Gastrocnemius medialis (tissue), 4 donors: ENCODE measurements around the gene GAS7. TPM values are rescaled to one million over a fixed set of nuclear protein-coding genes. Genes with fewer than 3 reads are reported as not detected.

ENCODE experiments used
- ATAC-seq, 2 donors: fragments of 150-250 bp; one replicate each; pipeline ENCODE4 v1.9.1; 2016
- DNase-seq, 2 donors: peaks; one replicate each; pipeline ENCODE4 v3.0.0-alpha.2; 2019
- H3K27ac ChIP-seq, 4 donors: fragments of 200-600 bp; sonication (generic); 1 replicate in 1 of 4; 2 replicates in 3 of 4; pipeline ENCODE4 v1.5.1; 2016 to 2018; ENCODE audit warnings: mild to moderate bottlenecking in 2 of 4, moderate library complexity in 1 of 4
- H3K27me3 ChIP-seq, 3 donors: fragments of 200-600 bp; sonication (generic) in 2 of 3; 1 replicate in 1 of 3; 2 replicates in 2 of 3; pipeline versions ENCODE4 v1.5.1 to v1.6.0; 2016 to 2019; ENCODE audit warnings: mild to moderate bottlenecking in 1 of 3, moderate library complexity in 1 of 3
- H3K36me3 ChIP-seq, 2 donors: fragments of 200-600 bp; sonication (generic) in 1 of 2; one replicate each; pipeline ENCODE4 v1.5.1; 2017 to 2018
- H3K4me1 ChIP-seq, 2 donors: fragments of 200-600 bp; sonication (generic) in 1 of 2; one replicate each; pipeline ENCODE4 v1.5.1; 2016 to 2017; ENCODE audit warnings: mild to moderate bottlenecking in 2 of 2
- H3K4me3 ChIP-seq, 4 donors: fragments of 200-600 bp; sonication (generic) in 3 of 4; 1 replicate in 1 of 4; 2 replicates in 3 of 4; pipeline ENCODE4 v1.5.1; 2016 to 2019; ENCODE audit warnings: mild to moderate bottlenecking in 2 of 4
- H3K9me3 ChIP-seq, 3 donors: fragments of 200-600 bp; sonication (generic) in 2 of 3; 1 replicate in 1 of 3; 2 replicates in 2 of 3; pipeline ENCODE4 v1.5.1; 2016 to 2019
- CTCF ChIP-seq, 5 experiments: fragments of 450-650 bp in 3 of 5; fragments of 200-600 bp in 2 of 5; sonication (generic) in 2 of 5; IDR thresholded peaks in 4 of 5; conservative IDR thresholded peaks in 1 of 5; 1 replicate in 4 of 5; 2 replicates in 1 of 5; pipeline ENCODE4 v1.5.1; 2016 to 2019; ENCODE audit warnings: antibody characterized with exemption in 5 of 5, mild to moderate bottlenecking in 3 of 5, moderate library complexity in 3 of 5
- POLR2A ChIP-seq, 2 donors: fragments of 450-650 bp; IDR thresholded peaks; one replicate each; pipeline ENCODE4 v1.6.1; 2017; ENCODE audit warnings: antibody characterized with exemption in 2 of 2, mild to moderate bottlenecking in 2 of 2, moderate library complexity in 2 of 2
- in situ Hi-C, 4 donors: fragments of 200-750 bp; cut with MboI; loops; one replicate each; pipeline versions ENCODE4 v1.15.0 to v1.8.0; 2017; ENCODE audit warnings: low sequenced_read_pairs in 4 of 4
- intact Hi-C: fragments of 100-400 bp; cut with DNase I; formaldehyde crosslinking; loops from one replicate; pipeline ENCODE4 v1.15.1; 2023; ENCODE audit warnings: low total_unique reads
- total RNA-seq, 4 donors: library from RNA; depleted of rRNA; stranded (reverse); fragments of >200 nt; gene quantifications; one replicate each; pipeline versions ENCODE4 v1.1.0 to v1.2.3, GENCODE V29; 2016

GAS7 gene
- total RNA-seq, 4 donors from 2014 or later, result 5.8 to 7.1 (median 6.1) TPM

DNA sequence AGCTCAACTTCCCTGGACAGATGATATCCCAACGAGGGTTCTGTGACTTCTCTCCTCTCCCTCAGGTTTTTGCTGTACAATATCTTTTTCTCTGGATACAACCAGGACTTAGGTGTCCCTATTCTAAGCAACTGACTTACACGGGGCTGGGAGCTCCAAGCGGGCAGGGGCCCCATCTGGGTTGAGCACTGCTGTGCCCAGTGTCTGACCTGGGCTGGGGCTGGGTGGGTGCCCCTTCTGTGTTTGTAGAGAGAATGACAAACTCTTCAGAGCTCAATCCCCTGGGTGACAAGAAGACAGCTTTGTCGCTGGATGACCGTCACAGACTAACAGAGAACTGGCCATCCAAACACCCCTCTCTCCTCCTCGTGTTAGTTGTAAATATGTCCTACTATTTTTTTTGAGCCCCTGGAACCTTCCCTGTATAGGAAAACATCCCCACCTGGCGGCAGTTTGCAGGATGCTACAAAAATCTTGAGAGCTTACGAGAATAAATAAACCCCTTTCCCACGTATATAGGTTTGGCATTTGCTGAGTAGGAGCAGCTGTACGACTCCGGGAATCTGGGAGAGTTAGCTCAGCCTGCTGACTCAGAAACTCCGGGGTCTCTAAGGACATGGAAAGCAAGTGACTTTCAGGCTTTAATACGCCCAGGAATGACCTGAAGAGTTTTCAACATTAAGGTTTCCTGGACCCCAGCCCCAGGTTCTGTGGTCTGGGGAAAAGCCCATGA is 269.6 kb downstream of the GAS7 start:
- H3K36me3 ChIP-seq, result no peaks in the 10 kb centered on the region
- intact Hi-C loops (loop anchor here (2.0 kb wide), 1 partner anchor 54 kb away; no protein-coding TSS in a partner anchor), in situ Hi-C loops (loop anchor here in 1 of 4 donors (10.0 kb wide), 1 partner anchor 296 kb away; no protein-coding TSS in a partner anchor)
- peak overlapping the region in 3 of 4 donors; percentile 13 to 47 (median 28) for H3K27ac ChIP-seq
- TF ChIP-seq POLR2A (IDR thresholded peaks at IDR 0.05) (no peak), CTCF (IDR thresholded peaks at IDR 0.05 in 4 of 5, conservative IDR thresholded peaks at IDR 0.05 in 1 of 5) (peak in 2 of 5 experiments; percentile 26 to 34)
- peaks cover 0 to 6% (median 6%) of the 10 kb centered on the region in 3 donors for H3K27me3 ChIP-seq
- no peak for DNase-seq
- no peaks in the 10 kb centered on the region for H3K9me3 ChIP-seq
- ATAC-seq, result peak; percentile 39 to 46
- H3K4me1 ChIP-seq, result no peaks in the 10 kb centered on the region
- H3K4me3 ChIP-seq, result no peak overlapping the region

- Histone ChIP-seq H3K4me3 (no peak overlapping the region), H3K27me3 (peaks cover 0 to 3% (median 0%) of the 10 kb centered on the region in 3 donors), H3K4me1 (no peaks in the 10 kb centered on the region), H3K36me3 (no peaks in the 10 kb centered on the region), H3K27ac (no peak overlapping the region), H3K9me3 (no peaks in the 10 kb centered on the region)
- DNase-seq (no peak), ATAC-seq (no peak)
- intact Hi-C loops (no loop called here), in situ Hi-C loops (loop anchor here in 1 of 4 donors (10.0 kb wide), 1 partner anchor 299 kb away; no protein-coding TSS in a partner anchor)
- TF ChIP-seq POLR2A (IDR thresholded peaks at IDR 0.05), result no peak
- no peak for TF ChIP-seq CTCF (IDR thresholded peaks at IDR 0.05 in 4 of 5, conservative IDR thresholded peaks at IDR 0.05 in 1 of 5)
Observed at GRCh38 chr17:9926150-9926804, 272.1 kb downstream of the GAS7 start.

DNA sequence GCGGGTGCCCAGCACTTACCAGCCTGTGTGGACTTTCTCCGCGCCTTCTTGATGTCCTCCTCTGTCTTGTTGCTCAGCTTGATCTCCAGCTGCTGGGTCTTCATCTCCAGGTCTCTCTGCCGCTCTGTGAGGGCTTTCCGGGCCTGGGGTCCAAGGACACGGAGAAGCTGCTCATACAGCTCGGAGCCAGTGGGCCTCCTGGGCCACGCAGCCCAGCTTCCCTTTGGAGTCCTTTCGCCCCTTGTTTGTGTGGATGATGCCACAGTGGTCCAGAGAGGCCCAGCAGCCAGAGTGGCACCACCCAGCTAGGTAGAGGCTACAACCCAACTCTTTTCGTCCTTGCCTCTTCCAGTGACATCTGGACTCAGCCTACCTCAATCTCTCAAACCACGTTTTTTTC is 272.9 kb downstream of the GAS7 start:
- H3K36me3 ChIP-seq, result no peaks in the 10 kb centered on the region
- no peaks in the 10 kb centered on the region for H3K9me3 ChIP-seq
- ATAC-seq, result no peak
- no peak for DNase-seq
- H3K4me3 ChIP-seq, result no peak overlapping the region
- H3K27ac ChIP-seq, result no peak overlapping the region
- no peak for TF ChIP-seq POLR2A (IDR thresholded peaks at IDR 0.05)
- TF ChIP-seq CTCF (IDR thresholded peaks at IDR 0.05 in 4 of 5, conservative IDR thresholded peaks at IDR 0.05 in 1 of 5), result no peak
- in situ Hi-C loops (loop anchor here in 1 of 4 donors (10.0 kb wide), 1 partner anchor 299 kb away; no protein-coding TSS in a partner anchor), intact Hi-C loops (loop anchor here (2.0 kb wide), 1 partner anchor 33 kb away; no protein-coding TSS in a partner anchor)
- no peaks in the 10 kb centered on the region for H3K27me3 ChIP-seq
- no peaks in the 10 kb centered on the region for H3K4me1 ChIP-seq

- Histone ChIP-seq H3K4me1 (no peaks in the 10 kb centered on the region), H3K9me3 (no peaks in the 10 kb centered on the region), H3K27me3 (no peaks in the 10 kb centered on the region), H3K27ac (no peak overlapping the region), H3K4me3 (no peak overlapping the region), H3K36me3 (no peaks in the 10 kb centered on the region)
- intact Hi-C loops, result loop anchor here (2.0 to 5.0 kb wide), 3 partner anchors 34 to 688 kb away; no protein-coding TSS in a partner anchor
- ATAC-seq, result peak; percentile 76 to 89
- DNase-seq, result no peak
- in situ Hi-C loops, result loop anchor here in 3 of 4 donors (10.0 to 25.0 kb wide), 4 partner anchors 112 to 688 kb away; partner anchors contain the start of gene GSG1L2 (in 1 of the 3)
- no peak for TF ChIP-seq POLR2A (IDR thresholded peaks at IDR 0.05)
- TF ChIP-seq CTCF (IDR thresholded peaks at IDR 0.05 in 4 of 5, conservative IDR thresholded peaks at IDR 0.05 in 1 of 5), result peak; percentile 61 to 78 (median 76)
Observed at GRCh38 chr17:9924735-9925191, 273.6 kb downstream of the GAS7 start.
